ENCODE measurements around the gene RAD51B. TPM values are rescaled to one million over a fixed set of nuclear protein-coding genes. Genes with fewer than 3 reads are reported as not detected.
A peak's percentile ranks its signal among the peaks of the same experiment; 100 is the strongest.

RAD51B gene
- total and polyA plus RNA-seq, 2 of the 13 experiments (the other 11 are each of a cell fraction or from before 2014, with no cell fraction given) = 7.0 to 9.5 TPM

- no peak for TF ChIP-seq TFE3 (CRISPR knock-in tag; IDR thresholded peaks at IDR 0.05)
- TF ChIP-seq RBM22 (optimal IDR thresholded peaks at IDR 0.05; ENCODE audit: low read length) = no peak
- no peak for TF ChIP-seq ZFP36L2 (CRISPR knock-in tag; IDR thresholded peaks at IDR 0.05)
- TF ChIP-seq TAF15 (IDR thresholded peaks at IDR 0.05; ENCODE audit: low read depth, low read length, poor library complexity, severe bottlenecking) = no peak
- TF ChIP-seq ZNF800 (CRISPR knock-in tag; IDR thresholded peaks at IDR 0.05) = no peak
- TF ChIP-seq ZNF414 (CRISPR knock-in tag; IDR thresholded peaks at IDR 0.05) = no peak
- no peak for TF ChIP-seq YY1 (IDR thresholded peaks at IDR 0.05; ENCODE audit: insufficient read depth, insufficient replicate concordance, low read depth, low read length)
- no peak for TF ChIP-seq ZNF34 (CRISPR knock-in tag; IDR thresholded peaks at IDR 0.05; ENCODE audit: borderline replicate concordance)
- no peak for TF ChIP-seq MXD1 (CRISPR knock-in tag; IDR thresholded peaks at IDR 0.05)
- TF ChIP-seq THAP11 (CRISPR knock-in tag; IDR thresholded peaks at IDR 0.05) = no peak
- no peak for TF ChIP-seq ZNF570 (CRISPR knock-in tag; IDR thresholded peaks at IDR 0.05; ENCODE audit: borderline replicate concordance)
- no peak for TF ChIP-seq HOXA3 (CRISPR knock-in tag; IDR thresholded peaks at IDR 0.05)
- TF ChIP-seq CCDC6 (CRISPR knock-in tag; IDR thresholded peaks at IDR 0.05) = no peak
- peak; percentile 53; the same call in 1 of the 2 replicates for TF ChIP-seq TBX2 (CRISPR knock-in tag; IDR thresholded peaks at IDR 0.05; ENCODE audit: borderline replicate concordance)
- TF ChIP-seq FOXA1 (IDR thresholded peaks at IDR 0.05) = no peak
- peak; percentile 82 for TF ChIP-seq FOXA1 (CRISPR knock-in tag; IDR thresholded peaks at IDR 0.05)
- no peak for TF ChIP-seq ZNF33B (CRISPR knock-in tag; IDR thresholded peaks at IDR 0.05)
- TF ChIP-seq PRDM15 (CRISPR knock-in tag; IDR thresholded peaks at IDR 0.05) = peak; percentile 60; the same call in 1 of the 2 replicates
- no peak for TF ChIP-seq ZIK1 (CRISPR knock-in tag; IDR thresholded peaks at IDR 0.05; ENCODE audit: borderline replicate concordance, low read depth)
- no peak for TF ChIP-seq PHF8 (CRISPR knock-in tag; IDR thresholded peaks at IDR 0.05)
- no peak for TF ChIP-seq ZSCAN9 (CRISPR knock-in tag; IDR thresholded peaks at IDR 0.05; ENCODE audit: borderline replicate concordance)
Measured at GRCh38 chr14:68563251-68564131, 743.9 kb downstream of the RAD51B start (continued).

All from HepG2 (cell line).